SK-N-SH (cell line): Measurements from ENCODE around the gene TTC7B. TPM values are rescaled to one million over a fixed set of nuclear protein-coding genes. Genes with fewer than 3 reads are reported as not detected.

Experiments
- CTCF ChIA-PET: fragments of 300-600, 350-600 bp; formaldehyde crosslinking; extraction: SDS; loops from one replicate; lab custom pipeline; 2021; lab: Yijun Ruan, JAX
- POLR2A ChIA-PET: fragments of 350-600 bp; sonication (Branson Sonifier 250); formaldehyde crosslinking; extraction: SDS; loops from one replicate; lab custom pipeline; 2020; ENCODE audit warnings: antibody characterized with exemption, inconsistent platforms; lab: Yijun Ruan, JAX
- DNase-seq: peaks from one replicate; pipeline ENCODE4 v3.0.0; 2012
- H2AFZ ChIP-seq: fragments of 200-600 bp; sonication (generic); 2 replicates; pipeline ENCODE4 v1.8.1; 2016; ENCODE audit warnings: antibody characterized with exemption, mild to moderate bottlenecking, low read depth
- H3F3A ChIP-seq: fragments of 200-600 bp; sonication (generic); replicated peaks from 2 replicates; pipeline ENCODE3; 2016; ENCODE audit warnings: antibody characterized with exemption, mild to moderate bottlenecking; ENCODE audit not compliant: insufficient read depth
- H3K27ac ChIP-seq, 2 experiments: fragments of 200-500 bp in 1 of 2; fragments of 200-600 bp in 1 of 2; sonication (Bioruptor generic) in 1 of 2; sonication (generic), shearing (Covaris generic) in 1 of 2; 2 replicates each; pipeline versions ENCODE4 v1.5.1 to v1.6.1; 2014 to 2016; ENCODE audit warnings: low read depth in 2 of 2, inconsistent platforms in 1 of 2, low read length in 1 of 2, mild to moderate bottlenecking in 1 of 2, mixed read lengths in 1 of 2
- H3K27me3 ChIP-seq: fragments of 200-600 bp; sonication (generic), shearing (Covaris generic); 2 replicates; pipeline ENCODE4 v1.6.1; 2016; ENCODE audit warnings: mixed run types; ENCODE audit not compliant: insufficient read depth
- H3K36me3 ChIP-seq, 2 experiments: fragments of 200-500 bp in 1 of 2; fragments of 200-600 bp in 1 of 2; sonication (Bioruptor generic) in 1 of 2; sonication (generic) in 1 of 2; replicated peaks in 1 of 2; 2 replicates each; pipeline versions ENCODE3 to v1.5.1; 2014 to 2016; ENCODE audit warnings: low read length in 1 of 2, mild to moderate bottlenecking in 1 of 2; ENCODE audit not compliant: insufficient read depth in 2 of 2, control insufficient read depth in 1 of 2
- H3K4me1 ChIP-seq, 2 experiments: fragments of 200-500 bp in 1 of 2; fragments of 200-600 bp in 1 of 2; sonication (Bioruptor generic) in 1 of 2; sonication (generic), shearing (Covaris generic) in 1 of 2; 2 replicates each; pipeline versions ENCODE4 v1.5.1 to v1.6.1; 2014 to 2016; ENCODE audit warnings: low read depth in 1 of 2, low read length in 1 of 2, mixed run types in 1 of 2; ENCODE audit not compliant: insufficient read depth in 2 of 2, control insufficient read depth in 1 of 2
- H3K4me2 ChIP-seq: fragments of 200-600 bp; sonication (generic), shearing (Covaris generic); 2 replicates; pipeline ENCODE4 v1.6.1; 2017; ENCODE audit warnings: mixed run types
- H3K4me3 ChIP-seq, 2 experiments: fragments of 200-500 bp in 1 of 2; fragments of 200-600 bp in 1 of 2; sonication (Bioruptor generic) in 1 of 2; sonication (generic), shearing (Covaris generic) in 1 of 2; 2 replicates each; pipeline versions ENCODE4 v1.5.1 to v1.8.1; 2014 to 2016; ENCODE audit warnings: low read depth in 2 of 2, inconsistent platforms in 1 of 2, low read length in 1 of 2, mild to moderate bottlenecking in 1 of 2, mixed read lengths in 1 of 2, moderate library complexity in 1 of 2
- H3K79me2 ChIP-seq: fragments of 200-600 bp; sonication (generic); 2 replicates; pipeline ENCODE4 v1.8.1; 2017; ENCODE audit warnings: mild to moderate bottlenecking; ENCODE audit not compliant: insufficient read depth
- H3K9ac ChIP-seq: fragments of 200-600 bp; sonication (generic); 2 replicates; pipeline ENCODE4 v1.6.1; 2017; ENCODE audit warnings: mixed run types
- H3K9me2 ChIP-seq: fragments of 200-600 bp; sonication (generic); 2 replicates; pipeline ENCODE4 v1.6.1; 2017; ENCODE audit warnings: mixed run types
- H3K9me3 ChIP-seq: fragments of 200-600 bp; sonication (generic); 2 replicates; pipeline ENCODE4 v1.6.1; 2017; ENCODE audit warnings: mixed run types, mild to moderate bottlenecking, moderate library complexity
- H4K20me1 ChIP-seq: fragments of 200-600 bp; sonication (generic); 2 replicates; pipeline ENCODE4 v1.6.1; 2017; ENCODE audit warnings: mild to moderate bottlenecking, mixed run types; ENCODE audit not compliant: insufficient read depth
- EP300 ChIP-seq, 2 experiments: IDR thresholded peaks; 2 replicates each; pipeline versions ENCODE4 v1.4.0 to v1.6.1; 2012; ENCODE audit warnings: borderline replicate concordance in 1 of 2, low read depth in 1 of 2, low read length in 1 of 2
- EZH2phosphoT487 ChIP-seq: fragments of 200-600 bp; sonication (generic); IDR thresholded peaks from 2 replicates; pipeline ENCODE4 v1.6.1; 2017; ENCODE audit warnings: low read depth, mixed run types, mild to moderate bottlenecking, antibody characterized with exemption, moderate library complexity, borderline replicate concordance
- GABPA ChIP-seq: IDR thresholded peaks from 2 replicates; pipeline ENCODE4 v1.4.0; 2012; ENCODE audit warnings: low read depth, mild to moderate bottlenecking
- GATA2 ChIP-seq: sonication (generic); formaldehyde crosslinking; IDR thresholded peaks from 2 replicates; pipeline ENCODE4 v1.5.0; 2020; ENCODE audit warnings: mild to moderate bottlenecking, missing genetic modification reagents
- JUND ChIP-seq: IDR thresholded peaks from 2 replicates; pipeline ENCODE4 v1.4.0; 2012
- MXI1 ChIP-seq: IDR thresholded peaks from 2 replicates; pipeline ENCODE4 v1.6.1; 2012; ENCODE audit warnings: mild to moderate bottlenecking, low read depth, low read length, improper control_type of control experiment
- NFIC ChIP-seq: IDR thresholded peaks from 2 replicates; pipeline ENCODE4 v1.4.0; 2012; ENCODE audit warnings: borderline replicate concordance
- RFX5 ChIP-seq: IDR thresholded peaks from 2 replicates; pipeline ENCODE4 v1.6.1; 2012; ENCODE audit warnings: mild to moderate bottlenecking, improper control_type of control experiment, low read length
- RXRA ChIP-seq: IDR thresholded peaks from 2 replicates; pipeline ENCODE4 v1.4.0; 2012; ENCODE audit warnings: low read depth, mild to moderate bottlenecking, borderline replicate concordance
- TAF1 ChIP-seq: IDR thresholded peaks from 2 replicates; pipeline ENCODE4 v1.6.1; 2012; ENCODE audit warnings: low read depth, mild to moderate bottlenecking, low read length, moderate library complexity, borderline replicate concordance
- TCF12 ChIP-seq: IDR thresholded peaks from 2 replicates; pipeline ENCODE4 v1.4.0; 2012
- TEAD4 ChIP-seq: IDR thresholded peaks from 2 replicates; pipeline ENCODE4 v1.4.0; 2012; ENCODE audit warnings: mild to moderate bottlenecking, borderline replicate concordance; ENCODE audit not compliant: insufficient read depth
- WGBS: methylation state at CpG from one replicate; pipeline ENCODE4 v1.1.6; 2017; ENCODE audit warnings: low lambda C conversion rate; 5-methylcytosine and 5-hydroxymethylcytosine counted together
- polyA plus RNA-seq, 3 experiments: library from polyadenylated mRNA; depleted of rRNA; stranded (reverse); fragments of >200 nt; gene quantifications; 2 replicates each; pipeline ENCODE4 v1.2.3, GENCODE V29; 2012
- TF ChIP-seq, protein P1 (sequence below): IDR thresholded peaks from 2 replicates; pipeline ENCODE4 v1.6.1; 2012; ENCODE audit warnings: mild to moderate bottlenecking, low read depth, low read length, moderate library complexity
- TF ChIP-seq, protein P2 (sequence below): IDR thresholded peaks from 2 replicates; pipeline ENCODE4; 2012

TTC7B gene
- polyA plus RNA-seq, 1 of the 3 experiments (the other 2 are of a cell fraction) = 43.1 TPM

DNA sequence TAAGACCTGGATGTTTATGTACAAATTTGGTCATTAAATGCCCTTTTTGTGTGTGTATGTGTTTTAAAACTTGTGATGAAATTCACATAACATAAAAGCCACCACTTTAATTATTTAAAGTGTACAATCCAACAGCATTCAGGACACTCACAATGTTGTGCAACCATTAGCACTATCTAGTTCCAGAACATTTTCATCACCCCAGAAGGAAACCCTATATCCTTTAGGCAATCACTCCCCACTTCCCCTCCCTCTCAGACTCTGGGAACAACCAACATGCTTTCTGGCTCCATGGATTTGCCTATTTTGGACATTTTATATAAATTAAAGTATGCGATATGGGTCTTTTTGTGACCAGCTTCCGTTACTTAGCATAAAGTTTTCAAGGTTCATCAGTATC is 124.6 kb downstream of the TTC7B start:
- no peaks in the 10 kb centered on the region for H3K79me2 ChIP-seq
- no peaks in the 10 kb centered on the region for H4K20me1 ChIP-seq
- no peaks in the 10 kb centered on the region for H3K27me3 ChIP-seq
- no peaks in the 10 kb centered on the region for H3K9me2 ChIP-seq
- no peaks in the 10 kb centered on the region for H3K9me3 ChIP-seq
- CTCF ChIA-PET = interaction anchor here (1.0 to 2.2 kb wide), 4 partner anchors 9 to 390 kb away, joined by 3 to 6 read pairs (median 5); no protein-coding TSS in a partner anchor
- H3K4me2 ChIP-seq = no peak overlapping the region
- H3F3A ChIP-seq = peaks cover 3% of the 10 kb centered on the region
- no peak for DNase-seq
- TF ChIP-seq NFIC = no peak
- TF ChIP-seq TEAD4 = no peak
- no peak for TF ChIP-seq TAF1
- no peak for TF ChIP-seq RXRA
- no peak for TF ChIP-seq GABPA
- 96% methylated on average over 2 of the region's 2 CpGs for WGBS
- H3K4me1 ChIP-seq = peaks cover 4 to 6% of the 10 kb centered on the region in 2 experiments; a peak in 1 of 4 replicates
- H3K4me3 ChIP-seq = no peak overlapping the region
- no peak overlapping the region for H2AFZ ChIP-seq
- peaks cover 3 to 4% of the 10 kb centered on the region in 2 experiments for H3K36me3 ChIP-seq
- no peak overlapping the region for H3K27ac ChIP-seq
- POLR2A ChIA-PET = no interaction called here
- no peak overlapping the region for H3K9ac ChIP-seq

DNA sequence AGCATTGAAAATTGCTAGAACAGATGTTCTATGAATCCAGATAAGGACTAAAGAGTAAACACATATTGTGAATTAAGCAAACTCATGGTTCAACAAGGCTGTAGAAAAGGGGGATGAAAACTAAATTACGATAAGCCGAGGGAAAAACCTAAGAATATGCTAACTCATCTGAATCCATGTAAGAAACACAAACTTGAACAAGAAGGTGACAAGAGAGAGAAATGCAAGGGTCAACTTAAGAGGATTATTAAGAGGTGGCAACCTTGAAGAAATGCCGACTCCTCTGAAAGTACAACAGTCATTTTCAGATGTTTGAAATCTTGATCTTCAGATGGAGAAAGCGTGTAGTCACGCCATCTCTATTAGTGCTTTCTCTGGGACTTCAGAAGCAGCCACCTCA is 128.6 kb downstream of the TTC7B start:
- H3K79me2 ChIP-seq = no peaks in the 10 kb centered on the region
- 95% methylated on average over 5 of the region's 5 CpGs for WGBS
- no peaks in the 10 kb centered on the region for H3K9me2 ChIP-seq
- H3K9me3 ChIP-seq = no peaks in the 10 kb centered on the region
- ChIA-PET POLR2A (no interaction called here), CTCF (interaction anchor here (0.8 to 1.4 kb wide), 2 partner anchors 9 kb away, joined by 3 to 7 read pairs; no protein-coding TSS in a partner anchor)
- H3F3A ChIP-seq = no peaks in the 10 kb centered on the region
- H3K4me3 ChIP-seq = no peak overlapping the region
- TF ChIP-seq MXI1 (no peak), JUND (no peak), TAF1 (no peak), GATA2 (CRISPR knock-in tag) (no peak), RFX5 (no peak), EP300 (IDR thresholded peaks at IDR 0.05; ENCODE audit: borderline replicate concordance in 1 of 2, low read depth in 1 of 2, low read length in 1 of 2) (no peak), EZH2phosphoT487 (no peak), TCF12 (no peak)
- TF ChIP-seq, protein P1, sequence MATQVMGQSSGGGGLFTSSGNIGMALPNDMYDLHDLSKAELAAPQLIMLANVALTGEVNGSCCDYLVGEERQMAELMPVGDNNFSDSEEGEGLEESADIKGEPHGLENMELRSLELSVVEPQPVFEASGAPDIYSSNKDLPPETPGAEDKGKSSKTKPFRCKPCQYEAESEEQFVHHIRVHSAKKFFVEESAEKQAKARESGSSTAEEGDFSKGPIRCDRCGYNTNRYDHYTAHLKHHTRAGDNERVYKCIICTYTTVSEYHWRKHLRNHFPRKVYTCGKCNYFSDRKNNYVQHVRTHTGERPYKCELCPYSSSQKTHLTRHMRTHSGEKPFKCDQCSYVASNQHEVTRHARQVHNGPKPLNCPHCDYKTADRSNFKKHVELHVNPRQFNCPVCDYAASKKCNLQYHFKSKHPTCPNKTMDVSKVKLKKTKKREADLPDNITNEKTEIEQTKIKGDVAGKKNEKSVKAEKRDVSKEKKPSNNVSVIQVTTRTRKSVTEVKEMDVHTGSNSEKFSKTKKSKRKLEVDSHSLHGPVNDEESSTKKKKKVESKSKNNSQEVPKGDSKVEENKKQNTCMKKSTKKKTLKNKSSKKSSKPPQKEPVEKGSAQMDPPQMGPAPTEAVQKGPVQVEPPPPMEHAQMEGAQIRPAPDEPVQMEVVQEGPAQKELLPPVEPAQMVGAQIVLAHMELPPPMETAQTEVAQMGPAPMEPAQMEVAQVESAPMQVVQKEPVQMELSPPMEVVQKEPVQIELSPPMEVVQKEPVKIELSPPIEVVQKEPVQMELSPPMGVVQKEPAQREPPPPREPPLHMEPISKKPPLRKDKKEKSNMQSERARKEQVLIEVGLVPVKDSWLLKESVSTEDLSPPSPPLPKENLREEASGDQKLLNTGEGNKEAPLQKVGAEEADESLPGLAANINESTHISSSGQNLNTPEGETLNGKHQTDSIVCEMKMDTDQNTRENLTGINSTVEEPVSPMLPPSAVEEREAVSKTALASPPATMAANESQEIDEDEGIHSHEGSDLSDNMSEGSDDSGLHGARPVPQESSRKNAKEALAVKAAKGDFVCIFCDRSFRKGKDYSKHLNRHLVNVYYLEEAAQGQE = no peak
- TF ChIP-seq, protein P2, sequence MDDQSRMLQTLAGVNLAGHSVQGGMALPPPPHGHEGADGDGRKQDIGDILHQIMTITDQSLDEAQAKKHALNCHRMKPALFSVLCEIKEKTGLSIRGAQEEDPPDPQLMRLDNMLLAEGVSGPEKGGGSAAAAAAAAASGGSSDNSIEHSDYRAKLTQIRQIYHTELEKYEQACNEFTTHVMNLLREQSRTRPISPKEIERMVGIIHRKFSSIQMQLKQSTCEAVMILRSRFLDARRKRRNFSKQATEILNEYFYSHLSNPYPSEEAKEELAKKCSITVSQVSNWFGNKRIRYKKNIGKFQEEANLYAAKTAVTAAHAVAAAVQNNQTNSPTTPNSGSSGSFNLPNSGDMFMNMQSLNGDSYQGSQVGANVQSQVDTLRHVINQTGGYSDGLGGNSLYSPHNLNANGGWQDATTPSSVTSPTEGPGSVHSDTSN = no peak
- no peak overlapping the region for H3K9ac ChIP-seq
- H3K27ac ChIP-seq = no peak overlapping the region
- H4K20me1 ChIP-seq = no peaks in the 10 kb centered on the region
- peaks cover 3 to 14% of the 10 kb centered on the region in 2 experiments for H3K36me3 ChIP-seq
- H3K27me3 ChIP-seq = no peaks in the 10 kb centered on the region
- no peak overlapping the region for H3K4me2 ChIP-seq
- H2AFZ ChIP-seq = no peak overlapping the region
- no peak for DNase-seq
- H3K4me1 ChIP-seq = no peaks in the 10 kb centered on the region; a peak in 1 of 4 replicates
